PC-3 (cell line): ENCODE results near the gene NKAIN2. TPM values are rescaled to one million over a fixed set of nuclear protein-coding genes. Genes with fewer than 3 reads are reported as not detected.

Experiments used
- ATAC-seq: fragments of 200-7000 bp; cut with Tn5 transposase; 2 replicates; pipeline ENCODE4 v1.9.1; 2020; ENCODE audit warnings: mild to moderate bottlenecking, moderate library complexity
- BruUV-seq: library from RNA; stranded (reverse); fragments of 400-500 nt; replicated peaks from 2 replicates; lab custom pipeline; 2021; lab: Mats Ljungman, UMichigan
- CTCF ChIA-PET: fragments of 300-600 bp; sonication (Branson Sonifier 250); formaldehyde crosslinking; loops from one replicate; lab custom pipeline; 2022; ENCODE audit warnings: antibody characterized with exemption; lab: Charles Lee
- POLR2A ChIA-PET: fragments of 300-600 bp; sonication (Branson Sonifier 250); formaldehyde crosslinking; loops from one replicate; lab custom pipeline; 2022; ENCODE audit warnings: antibody characterized with exemption; ENCODE audit not compliant: unreplicated experiment; lab: Charles Lee
- DNase-seq: peaks from one replicate; pipeline ENCODE4 v3.0.0-alpha.2; 2015
- H2AFZ ChIP-seq: fragments of 300-600 bp; sonication (generic); 2 replicates; pipeline ENCODE4 v1.6.0; 2016; ENCODE audit warnings: antibody characterized with exemption, low read length
- H3F3A ChIP-seq: fragments of 300-600 bp; sonication (generic); one replicate; pipeline ENCODE4 v1.6.0; 2017; ENCODE audit warnings: antibody characterized with exemption, low read length, control low read depth, mild to moderate bottlenecking; ENCODE audit not compliant: unreplicated experiment
- H3K27ac ChIP-seq: fragments of 300-600 bp; sonication (generic); 2 replicates; pipeline ENCODE4 v1.5.1; 2016; ENCODE audit warnings: mild to moderate bottlenecking, low read length
- H3K27me3 ChIP-seq: fragments of 300-600 bp; sonication (generic); 2 replicates; pipeline ENCODE4 v1.6.1; 2016; ENCODE audit warnings: low read length, mixed read lengths
- H3K36me3 ChIP-seq: fragments of 300-600 bp; sonication (generic); 2 replicates; pipeline ENCODE4 v1.6.1; 2016; ENCODE audit warnings: low read depth, mixed run types, low read length, mixed read lengths
- H3K4me1 ChIP-seq: fragments of 300-600 bp; sonication (generic); 2 replicates; pipeline ENCODE4 v1.5.1; 2016; ENCODE audit warnings: low read length; ENCODE audit not compliant: insufficient read depth
- H3K4me2 ChIP-seq: fragments of 300-600 bp; sonication (generic); 2 replicates; pipeline ENCODE4 v1.6.0; 2016; ENCODE audit warnings: low read length
- H3K4me3 ChIP-seq: fragments of 300-600 bp; sonication (generic); 2 replicates; pipeline ENCODE4 v1.5.1; 2016; ENCODE audit warnings: mild to moderate bottlenecking, low read length, mixed read lengths
- H3K79me2 ChIP-seq: fragments of 300-600 bp; sonication (generic); 2 replicates; pipeline ENCODE4 v1.6.1; 2017; ENCODE audit warnings: low read length, mixed read lengths
- H3K9ac ChIP-seq: fragments of 300-600 bp; sonication (generic); 2 replicates; pipeline ENCODE4 v1.6.0; 2016; ENCODE audit warnings: mild to moderate bottlenecking, low read length
- H3K9me2 ChIP-seq: fragments of 300-600 bp; sonication (generic); replicated peaks from 2 replicates; pipeline ENCODE4 v1.6.1; 2016; ENCODE audit warnings: mixed run types, low read length, mixed read lengths
- H3K9me3 ChIP-seq: fragments of 300-600 bp; sonication (generic); 2 replicates; pipeline ENCODE4 v1.6.1; 2016; ENCODE audit warnings: low read length, mixed read lengths
- H4K20me1 ChIP-seq: fragments of 300-600 bp; sonication (generic); 2 replicates; pipeline ENCODE4 v1.6.1; 2016; ENCODE audit warnings: low read length, mixed read lengths
- EZH2 ChIP-seq: fragments of 300-600 bp; sonication (generic); IDR thresholded peaks from one replicate; pipeline ENCODE4 v1.6.1; 2017; ENCODE audit warnings: antibody characterized with exemption, mild to moderate bottlenecking, low read length; ENCODE audit not compliant: unreplicated experiment
- EZH2phosphoT487 ChIP-seq: fragments of 300-600 bp; sonication (generic); IDR thresholded peaks from 2 replicates; pipeline ENCODE4 v1.6.1; 2018; ENCODE audit warnings: mild to moderate bottlenecking, antibody characterized with exemption, low read length, borderline replicate concordance
- intact Hi-C: fragments of 100-400 bp; cut with micrococcal nuclease; formaldehyde crosslinking; loops from 2 replicates; pipeline ENCODE4 v1.9.0; 2023
- total RNA-seq: library from RNA; depleted of rRNA; stranded (reverse); fragments of >200 nt; gene quantifications from 2 replicates; pipeline ENCODE4 v1.2.3, GENCODE V29; 2014
- TF ChIP-seq, protein P1 (sequence below): fragments of 300-600 bp; sonication (generic); conservative IDR thresholded peaks from 2 replicates; pipeline ENCODE4 v1.5.1; 2017; ENCODE audit warnings: antibody characterized with exemption, low read depth, mild to moderate bottlenecking, low read length

Gene NKAIN2
- total RNA-seq, 1 experiment from 2014 or later = not detected

DNA sequence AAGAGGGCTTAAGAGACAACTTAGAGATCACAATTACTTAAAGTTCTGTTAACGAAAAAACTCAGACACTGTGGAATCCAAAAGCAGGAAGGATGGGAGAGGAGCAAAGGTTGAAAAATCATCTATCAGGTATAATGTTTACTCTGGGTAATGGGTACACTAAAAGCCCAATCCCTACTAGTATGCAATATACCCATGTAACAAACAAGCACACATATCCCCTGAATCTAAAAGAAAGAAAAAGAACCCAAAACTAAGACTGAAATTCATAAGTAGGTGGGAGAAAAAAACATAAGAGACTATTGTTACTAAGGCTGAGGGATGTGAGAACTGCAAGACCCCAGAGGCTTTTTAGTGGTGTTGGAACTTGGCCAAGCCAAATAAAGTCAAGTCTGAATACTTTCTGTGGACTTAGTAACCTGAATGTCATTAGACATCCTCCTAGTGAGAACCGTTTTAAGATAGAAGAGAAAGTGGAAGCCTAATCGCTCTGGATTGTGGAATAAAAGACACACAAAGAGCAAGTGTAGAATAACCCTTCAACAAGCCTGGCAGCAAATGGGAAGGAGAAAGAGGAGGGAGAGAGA, 969.2 kb downstream of the NKAIN2 start:
- ChIA-PET CTCF (no interaction called here), POLR2A (no interaction called here)
- ATAC-seq = no peak
- Histone ChIP-seq H3K9me2 (no peaks in the 10 kb centered on the region), H3K4me3 (no peak overlapping the region), H2AFZ (no peak overlapping the region), H4K20me1 (no peaks in the 10 kb centered on the region), H3F3A (no peaks in the 10 kb centered on the region), H3K27ac (no peak overlapping the region), H3K4me1 (no peaks in the 10 kb centered on the region), H3K4me2 (no peak overlapping the region), H3K9me3 (no peaks in the 10 kb centered on the region), H3K79me2 (no peaks in the 10 kb centered on the region), H3K9ac (no peak overlapping the region), H3K27me3 (no peaks in the 10 kb centered on the region), H3K36me3 (no peaks in the 10 kb centered on the region)
- intact Hi-C loops = no loop called here
- DNase-seq = no peak
- BruUV-seq = no TSS peak
- TF ChIP-seq, protein P1, sequence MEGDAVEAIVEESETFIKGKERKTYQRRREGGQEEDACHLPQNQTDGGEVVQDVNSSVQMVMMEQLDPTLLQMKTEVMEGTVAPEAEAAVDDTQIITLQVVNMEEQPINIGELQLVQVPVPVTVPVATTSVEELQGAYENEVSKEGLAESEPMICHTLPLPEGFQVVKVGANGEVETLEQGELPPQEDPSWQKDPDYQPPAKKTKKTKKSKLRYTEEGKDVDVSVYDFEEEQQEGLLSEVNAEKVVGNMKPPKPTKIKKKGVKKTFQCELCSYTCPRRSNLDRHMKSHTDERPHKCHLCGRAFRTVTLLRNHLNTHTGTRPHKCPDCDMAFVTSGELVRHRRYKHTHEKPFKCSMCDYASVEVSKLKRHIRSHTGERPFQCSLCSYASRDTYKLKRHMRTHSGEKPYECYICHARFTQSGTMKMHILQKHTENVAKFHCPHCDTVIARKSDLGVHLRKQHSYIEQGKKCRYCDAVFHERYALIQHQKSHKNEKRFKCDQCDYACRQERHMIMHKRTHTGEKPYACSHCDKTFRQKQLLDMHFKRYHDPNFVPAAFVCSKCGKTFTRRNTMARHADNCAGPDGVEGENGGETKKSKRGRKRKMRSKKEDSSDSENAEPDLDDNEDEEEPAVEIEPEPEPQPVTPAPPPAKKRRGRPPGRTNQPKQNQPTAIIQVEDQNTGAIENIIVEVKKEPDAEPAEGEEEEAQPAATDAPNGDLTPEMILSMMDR = no peak
- TF ChIP-seq EZH2 (no peak), EZH2phosphoT487 (no peak)

DNA sequence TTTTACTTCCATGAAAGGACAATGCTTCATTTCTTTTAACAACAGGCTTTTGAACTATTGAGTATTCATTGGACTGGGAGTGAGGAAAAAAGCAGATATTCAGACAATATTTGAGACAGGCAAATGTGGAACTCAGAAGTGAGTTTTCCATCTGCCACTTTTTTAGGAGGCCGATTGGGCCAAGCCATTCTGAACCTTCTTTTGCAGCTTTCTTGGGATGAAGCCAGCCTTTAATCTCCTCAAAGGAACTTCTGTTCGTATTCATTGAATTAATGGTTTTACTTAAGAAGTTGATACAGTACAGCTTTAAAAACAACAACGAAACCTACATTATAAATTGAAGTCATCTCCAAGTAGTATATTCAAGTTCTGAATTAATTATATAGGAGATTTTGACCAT, 971.5 kb downstream of the NKAIN2 start:
- Histone ChIP-seq H3K4me3 (no peak overlapping the region), H3K9me2 (no peaks in the 10 kb centered on the region), H3K4me2 (no peak overlapping the region), H3K9me3 (no peaks in the 10 kb centered on the region), H3K4me1 (no peaks in the 10 kb centered on the region), H3K27ac (no peak overlapping the region), H4K20me1 (no peaks in the 10 kb centered on the region), H3K9ac (no peak overlapping the region), H3K36me3 (no peaks in the 10 kb centered on the region), H2AFZ (no peak overlapping the region), H3K27me3 (no peaks in the 10 kb centered on the region), H3K79me2 (no peaks in the 10 kb centered on the region), H3F3A (no peaks in the 10 kb centered on the region)
- BruUV-seq = no TSS peak
- ATAC-seq (no peak), DNase-seq (no peak)
- ChIA-PET POLR2A (no interaction called here), CTCF (no interaction called here)
- no peak for TF ChIP-seq EZH2phosphoT487
- TF ChIP-seq EZH2 = no peak
- TF ChIP-seq, protein P1 = no peak
- intact Hi-C loops = no loop called here

DNA sequence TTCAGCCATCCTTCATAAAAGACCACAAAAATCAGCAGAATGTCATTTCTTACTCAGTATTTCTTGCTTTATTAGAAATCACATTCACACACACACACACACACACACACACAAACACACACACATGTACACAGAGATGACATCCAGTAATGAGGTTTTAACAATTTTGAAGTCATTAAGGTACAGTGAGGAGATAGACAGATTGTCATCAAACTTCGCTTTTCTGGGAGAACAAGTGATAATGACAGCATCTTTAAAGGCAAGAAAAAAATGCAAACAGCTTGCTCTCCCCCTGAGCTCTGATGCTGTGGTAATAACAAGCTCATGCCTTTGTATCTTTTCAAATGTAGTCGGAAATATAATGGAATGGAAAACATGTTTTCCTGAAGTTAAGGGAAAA, 974.2 kb downstream of the NKAIN2 start:
- Histone ChIP-seq H4K20me1 (no peaks in the 10 kb centered on the region), H3K9me3 (no peaks in the 10 kb centered on the region), H3K27me3 (no peaks in the 10 kb centered on the region), H3K27ac (no peak overlapping the region), H3K4me1 (no peaks in the 10 kb centered on the region), H3K36me3 (no peaks in the 10 kb centered on the region), H3K79me2 (no peaks in the 10 kb centered on the region), H2AFZ (no peak overlapping the region), H3K4me3 (no peak overlapping the region), H3K4me2 (no peak overlapping the region), H3F3A (no peaks in the 10 kb centered on the region), H3K9ac (no peak overlapping the region), H3K9me2 (no peaks in the 10 kb centered on the region)
- no TSS peak for BruUV-seq
- ChIA-PET POLR2A (no interaction called here), CTCF (no interaction called here)
- TF ChIP-seq, protein P1 = no peak
- TF ChIP-seq EZH2phosphoT487 = no peak
- no peak for TF ChIP-seq EZH2
- intact Hi-C loops = no loop called here
- no peak for DNase-seq
- ATAC-seq = no peak
